GM18498 (cell line): ENCODE data around the gene NMT1.

ENCODE experiments used
- ATAC-seq: cut with Tn5 transposase; IDR thresholded peaks from one replicate; pipeline ENCODE4 v1.9.1; 2021; ENCODE audit warnings: mild to moderate bottlenecking, moderate library complexity; ENCODE audit not compliant: unreplicated experiment

NMT1 gene

DNA sequence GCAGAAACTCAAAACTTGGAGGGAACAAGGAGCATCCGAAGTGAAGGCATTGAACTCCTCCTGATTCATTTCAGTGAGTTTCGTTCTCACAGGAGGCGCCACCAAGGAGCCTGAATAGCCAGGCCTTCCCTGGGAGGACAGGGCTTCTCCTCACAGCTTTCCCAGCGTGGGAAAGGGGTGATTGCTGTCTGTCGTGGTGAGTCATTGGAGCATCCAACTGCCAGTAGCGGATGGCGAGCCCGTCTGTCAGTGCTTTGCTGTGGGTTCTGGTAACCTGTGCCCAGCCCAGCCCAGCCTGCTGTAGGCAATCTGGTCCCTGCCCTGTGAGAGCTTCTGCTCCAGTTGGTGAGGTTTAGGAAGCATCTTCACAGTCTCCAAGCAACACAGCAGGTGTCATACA lies 42.9 kb downstream of the NMT1 start:
- ATAC-seq = no peak

DNA sequence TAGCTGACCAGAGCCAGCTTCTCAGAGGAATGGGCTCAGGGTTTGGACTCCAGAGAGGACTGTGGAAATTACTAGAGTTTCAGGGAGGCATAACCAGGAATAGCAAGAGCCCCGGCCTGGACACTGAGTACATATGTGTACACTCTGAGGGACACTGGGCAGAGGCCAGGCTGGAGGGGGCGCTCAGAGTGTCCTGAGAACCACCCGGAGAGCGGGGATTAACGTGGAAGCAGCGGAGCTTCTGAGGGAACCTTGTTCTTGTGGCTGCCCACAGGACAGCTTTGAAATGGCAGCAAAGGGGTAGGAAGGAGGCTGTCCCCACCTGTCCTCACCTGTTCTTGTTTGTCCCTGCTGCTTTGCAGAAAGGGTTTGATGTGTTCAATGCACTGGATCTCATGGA lies 43.4 kb downstream of the NMT1 start:
- no peak for ATAC-seq

DNA sequence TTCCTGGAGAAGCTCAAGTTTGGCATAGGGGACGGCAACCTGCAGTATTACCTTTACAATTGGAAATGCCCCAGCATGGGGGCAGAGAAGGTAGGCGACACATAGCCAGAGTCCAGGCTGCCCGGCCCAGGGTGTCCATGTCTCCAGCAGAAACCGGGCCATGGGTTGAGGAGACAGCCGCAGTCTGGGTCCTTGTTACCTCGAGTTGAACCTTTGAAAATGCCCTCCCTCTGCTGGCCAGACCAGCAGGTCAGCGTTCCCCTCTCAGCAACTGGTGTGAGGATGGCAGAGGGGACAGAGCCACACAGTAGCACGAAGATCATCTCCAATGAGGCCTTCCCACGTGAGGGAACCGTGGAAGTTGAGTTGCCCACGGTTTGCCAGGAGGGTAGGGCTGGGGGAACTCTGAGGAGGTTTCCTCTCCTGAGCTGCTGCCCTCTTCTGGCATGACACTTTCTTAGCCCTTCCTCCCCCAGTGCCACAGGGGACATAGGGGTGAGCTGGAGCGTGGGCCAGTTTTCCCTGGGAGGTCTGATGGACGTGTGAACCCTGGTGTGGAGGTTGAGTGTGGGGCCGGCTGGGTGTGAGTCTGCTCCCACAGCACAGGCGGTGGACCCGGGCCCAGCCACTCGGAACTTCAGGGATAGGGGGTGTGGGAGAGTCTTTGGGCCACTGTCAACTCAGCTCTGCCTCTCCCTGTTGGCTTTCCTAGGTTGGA lies 43.9 kb downstream of the NMT1 start:
- no peak for ATAC-seq

DNA sequence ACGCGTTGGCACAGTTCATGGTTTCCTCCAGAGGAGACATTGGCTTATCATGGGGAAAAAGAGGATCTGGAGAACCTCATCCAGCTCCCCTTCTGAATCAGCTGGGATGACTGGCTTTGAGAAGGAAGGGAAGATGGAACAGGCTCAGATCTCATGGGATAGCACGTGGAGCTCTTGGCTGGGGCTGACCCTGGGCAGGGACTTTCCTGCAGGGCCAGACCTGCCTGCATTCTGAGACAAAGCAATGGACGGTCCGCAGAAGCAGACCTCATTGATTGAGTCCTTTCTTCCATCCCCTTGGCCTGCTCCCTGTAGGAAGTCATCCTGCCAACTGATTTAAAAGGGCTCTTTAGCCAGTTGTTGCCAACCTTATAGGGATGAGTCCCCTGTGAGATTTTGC lies 45.0 kb downstream of the NMT1 start:
- ATAC-seq = no peak

DNA sequence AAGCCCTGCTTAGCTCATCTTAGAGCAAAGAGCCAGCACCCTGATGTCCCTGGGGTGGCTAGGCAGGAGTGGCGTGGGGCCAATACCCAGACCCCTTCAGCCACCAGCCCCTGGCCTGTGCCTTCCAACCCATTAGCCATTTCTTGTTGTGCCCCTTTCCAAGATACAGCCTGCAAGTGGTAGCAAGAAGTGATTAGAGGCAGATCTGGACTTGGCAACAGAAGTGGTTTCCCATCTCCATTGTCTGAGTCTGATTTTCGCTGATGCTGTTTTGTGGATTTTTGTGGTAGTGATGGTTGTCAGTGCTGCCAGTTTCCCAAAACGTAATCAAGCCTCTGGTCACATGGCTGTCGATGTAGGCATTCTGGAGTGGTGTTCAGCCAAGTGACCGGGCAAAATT lies 45.5 kb downstream of the NMT1 start:
- ATAC-seq = no peak

DNA sequence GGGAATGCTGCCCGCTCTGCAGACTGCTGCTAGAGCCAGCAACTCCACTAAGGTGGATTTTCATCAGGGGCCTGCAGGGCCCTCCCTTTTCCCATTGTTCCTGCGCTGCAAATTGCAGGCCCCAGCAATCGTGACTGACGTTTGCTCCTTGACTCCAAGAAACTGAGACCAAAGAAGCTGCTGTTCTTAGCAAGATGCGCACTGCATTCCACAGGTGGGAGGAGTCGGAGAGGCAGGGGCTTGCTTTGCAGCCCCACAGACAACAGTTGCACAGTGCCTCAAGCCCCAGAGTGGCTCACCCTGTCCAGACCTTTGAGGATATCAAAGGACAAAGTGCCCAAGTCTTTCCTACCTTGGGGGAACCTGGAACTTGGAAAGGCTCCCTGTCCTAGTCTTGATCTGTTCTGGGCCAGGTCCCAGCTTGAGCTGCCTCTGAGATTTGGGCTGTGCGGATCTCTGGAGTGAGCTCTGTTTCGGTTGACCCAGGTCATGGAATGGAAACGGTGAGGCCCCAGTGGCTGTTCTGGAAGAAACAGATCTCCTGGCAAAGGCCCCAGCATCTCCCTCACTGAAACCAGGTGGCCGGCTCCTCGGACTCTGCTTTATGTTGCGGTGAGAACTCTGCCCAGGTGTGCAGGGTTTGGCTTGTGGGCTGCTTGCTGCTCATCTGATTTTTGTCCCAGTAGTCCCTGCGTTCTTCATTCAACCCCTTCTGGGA lies 46.3 kb downstream of the NMT1 start:
- ATAC-seq = no peak

DNA sequence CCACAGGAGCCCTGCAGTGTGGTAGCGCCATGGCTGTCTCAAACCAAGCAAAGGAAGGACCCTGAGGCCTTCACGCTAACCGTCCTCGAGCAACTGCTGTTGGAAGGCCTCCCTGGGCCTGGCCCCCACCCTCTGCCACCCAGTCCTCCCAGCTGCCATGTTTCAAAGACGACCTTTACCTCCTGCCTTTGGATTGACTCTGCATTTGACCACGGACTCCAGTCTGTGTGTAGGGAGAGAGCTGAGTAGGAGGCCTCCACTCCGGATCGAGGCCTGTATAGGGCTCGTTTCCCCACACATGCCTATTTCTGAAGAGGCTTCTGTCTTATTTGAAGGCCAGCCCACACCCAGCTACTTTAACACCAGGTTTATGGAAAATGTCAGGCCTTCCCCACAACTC lies 46.9 kb downstream of the NMT1 start:
- no peak for ATAC-seq

DNA sequence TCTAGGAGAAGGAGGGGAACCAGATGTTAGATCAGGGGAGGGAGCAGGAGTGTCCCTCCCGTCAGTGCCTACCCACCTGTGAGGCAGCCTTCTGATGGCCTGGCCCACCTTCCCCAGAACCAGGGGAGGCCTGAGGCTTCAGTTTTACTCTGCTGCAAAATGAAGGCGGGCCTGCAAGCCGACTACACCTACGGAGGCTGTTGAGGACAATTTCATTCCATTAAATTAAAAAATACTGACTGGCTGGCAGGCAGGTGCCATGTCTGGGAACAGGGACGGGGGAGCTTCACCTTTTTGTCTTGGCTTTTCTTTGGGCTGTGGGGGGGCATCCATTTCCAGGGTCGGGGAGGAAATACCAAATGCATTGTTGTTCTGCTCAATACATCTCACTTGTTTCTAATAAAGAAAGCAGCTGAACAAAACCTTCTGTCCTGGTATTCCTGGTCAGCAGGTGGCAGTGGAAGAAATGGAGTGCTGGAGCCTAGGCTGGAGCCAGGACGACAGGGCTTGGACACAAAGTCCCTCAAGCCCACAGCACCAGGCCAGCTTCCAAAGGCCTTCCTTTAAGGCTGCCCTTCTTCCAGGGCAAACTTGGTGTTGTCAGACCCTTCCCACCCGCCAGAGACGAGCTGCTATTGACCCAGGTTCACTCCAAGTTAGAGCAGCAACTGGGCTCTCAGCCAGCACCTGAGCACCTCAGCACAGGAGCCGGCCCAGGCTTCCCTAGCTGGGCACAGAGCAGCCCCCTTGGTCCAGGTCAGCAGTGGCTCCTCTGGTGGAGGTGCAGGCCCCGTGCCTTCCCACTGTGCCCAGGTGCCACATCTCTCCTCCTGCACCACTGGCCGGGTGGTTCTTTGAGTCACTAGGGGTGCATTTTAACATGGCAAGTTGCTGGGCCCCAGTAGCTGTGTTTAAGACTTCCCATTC lies 47.7 kb downstream of the NMT1 start:
- ATAC-seq = no peak

DNA sequence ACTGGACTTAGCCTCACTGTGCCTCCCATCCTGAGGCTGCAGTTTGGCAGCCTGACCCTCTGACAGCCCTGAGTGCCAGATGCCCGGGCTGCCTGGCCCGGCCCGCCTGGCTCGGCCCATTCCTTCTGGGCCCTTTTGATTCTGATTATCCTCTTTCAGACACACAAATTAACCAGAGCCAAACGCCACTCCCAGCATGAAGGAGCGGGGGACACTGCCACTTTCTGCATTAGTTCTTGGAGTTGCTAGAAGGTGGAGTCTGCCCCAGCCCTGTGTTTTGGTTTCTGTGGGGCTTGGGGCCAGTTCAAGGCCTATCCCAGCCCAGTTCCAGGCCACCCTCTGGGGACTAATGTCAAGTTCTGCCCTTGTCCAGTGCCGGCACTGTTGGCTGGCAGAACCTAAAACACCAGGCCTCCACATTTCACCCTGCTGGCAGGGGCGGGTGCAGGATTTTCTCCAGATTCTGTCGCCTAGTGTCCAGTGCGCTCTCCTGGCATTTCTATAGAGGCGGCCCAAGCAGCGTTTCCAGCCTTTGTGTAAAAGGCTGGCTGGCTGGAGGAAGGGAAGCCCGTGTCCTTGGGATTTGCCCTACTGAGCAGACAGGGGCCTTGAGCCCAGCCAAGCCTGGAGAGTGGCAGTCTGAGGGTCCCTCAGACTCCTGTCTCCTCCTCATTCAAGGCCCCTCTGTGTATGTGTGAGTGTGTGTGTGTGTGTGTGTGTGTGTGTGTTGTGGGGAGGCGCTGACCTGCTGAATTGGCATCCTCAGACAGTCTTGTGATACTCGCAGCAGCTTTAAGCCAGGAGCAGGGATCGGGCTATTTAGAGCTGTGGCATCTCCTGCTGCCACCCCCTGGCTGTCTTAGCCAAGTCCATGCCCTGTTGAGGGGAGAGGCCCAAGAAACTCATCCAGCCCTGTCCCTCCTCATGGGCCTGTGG lies 49.8 kb downstream of the NMT1 start:
- no peak for ATAC-seq

DNA sequence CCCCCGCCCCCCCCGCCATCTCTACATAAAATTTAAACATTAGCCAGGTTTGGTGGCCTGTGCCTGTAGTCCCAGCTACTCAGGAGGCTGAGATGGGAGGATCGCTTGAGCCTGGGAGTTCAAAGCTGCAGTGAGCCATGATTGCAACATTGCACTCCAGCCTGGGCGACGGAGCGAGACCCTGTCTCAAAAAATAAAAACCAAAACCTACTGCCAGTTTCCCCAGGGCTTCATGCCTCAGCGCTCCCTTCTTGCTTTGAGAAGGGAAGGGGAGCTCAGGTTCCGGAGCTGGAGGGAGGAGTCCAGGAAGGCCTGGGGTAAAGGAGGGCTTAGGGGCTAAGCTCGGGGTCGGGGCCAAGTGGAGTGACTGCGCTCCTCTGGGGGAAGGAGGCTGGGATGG lies 50.7 kb downstream of the NMT1 start:
- no peak for ATAC-seq

DNA sequence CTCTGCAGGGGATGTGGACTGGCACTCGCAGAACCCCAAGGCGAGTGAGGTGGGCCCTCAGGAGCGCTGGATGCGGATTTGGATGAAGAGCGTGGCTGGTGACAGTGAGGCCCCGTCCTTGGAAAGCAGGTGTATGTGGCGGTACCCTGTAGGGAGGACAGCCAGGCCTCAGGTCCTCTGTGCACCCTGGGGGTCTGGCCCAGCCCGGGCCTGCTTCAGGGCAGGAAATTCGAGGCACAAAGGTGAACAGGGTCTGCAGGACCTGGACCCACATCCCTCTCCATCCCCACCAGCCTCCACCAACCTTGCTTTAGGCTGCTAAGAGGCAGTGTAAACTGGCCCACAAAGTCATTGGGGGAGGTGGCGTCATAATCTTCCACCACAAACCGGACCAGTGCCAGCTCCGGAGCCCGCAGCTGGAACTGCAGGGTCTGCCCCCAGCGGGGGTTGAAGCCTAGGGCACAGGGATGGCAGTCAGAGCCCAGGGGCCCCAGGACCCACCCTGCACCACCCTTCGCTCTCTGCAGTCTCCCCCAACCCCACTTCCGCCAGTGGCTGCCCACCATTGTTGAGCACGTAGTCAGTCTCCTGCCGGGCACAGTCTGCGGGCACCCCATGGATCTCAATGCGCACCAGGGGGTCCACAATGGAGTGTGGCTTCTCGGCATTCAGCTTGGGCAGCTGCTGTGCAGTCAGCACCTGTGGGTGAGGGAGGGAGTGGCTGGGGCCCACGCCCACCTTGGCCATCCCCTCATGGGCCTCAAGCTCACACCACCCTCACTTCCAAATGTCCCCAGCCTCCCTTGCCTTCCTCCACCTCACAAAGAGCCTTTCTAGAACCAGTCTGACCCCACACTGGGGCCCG lies 51.7 kb downstream of the NMT1 start:
- ATAC-seq = no peak

DNA sequence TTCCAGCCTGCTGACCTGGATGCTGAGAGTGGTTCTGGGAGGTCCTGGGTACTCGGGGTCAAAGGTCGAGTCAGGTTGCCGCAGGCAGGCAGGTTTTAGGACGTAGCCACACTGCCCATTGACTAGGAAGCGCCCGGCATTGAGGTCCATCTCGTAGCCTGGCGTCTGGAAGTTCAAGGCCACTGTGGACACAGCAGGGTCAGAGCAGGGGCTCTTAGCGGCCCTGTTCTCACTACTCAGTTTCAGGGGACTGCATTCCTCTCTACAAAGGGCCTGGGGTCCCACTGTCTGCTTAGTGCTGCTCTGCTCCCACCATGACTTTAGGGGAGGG lies 52.3 kb downstream of the NMT1 start:
- no peak for ATAC-seq

DNA sequence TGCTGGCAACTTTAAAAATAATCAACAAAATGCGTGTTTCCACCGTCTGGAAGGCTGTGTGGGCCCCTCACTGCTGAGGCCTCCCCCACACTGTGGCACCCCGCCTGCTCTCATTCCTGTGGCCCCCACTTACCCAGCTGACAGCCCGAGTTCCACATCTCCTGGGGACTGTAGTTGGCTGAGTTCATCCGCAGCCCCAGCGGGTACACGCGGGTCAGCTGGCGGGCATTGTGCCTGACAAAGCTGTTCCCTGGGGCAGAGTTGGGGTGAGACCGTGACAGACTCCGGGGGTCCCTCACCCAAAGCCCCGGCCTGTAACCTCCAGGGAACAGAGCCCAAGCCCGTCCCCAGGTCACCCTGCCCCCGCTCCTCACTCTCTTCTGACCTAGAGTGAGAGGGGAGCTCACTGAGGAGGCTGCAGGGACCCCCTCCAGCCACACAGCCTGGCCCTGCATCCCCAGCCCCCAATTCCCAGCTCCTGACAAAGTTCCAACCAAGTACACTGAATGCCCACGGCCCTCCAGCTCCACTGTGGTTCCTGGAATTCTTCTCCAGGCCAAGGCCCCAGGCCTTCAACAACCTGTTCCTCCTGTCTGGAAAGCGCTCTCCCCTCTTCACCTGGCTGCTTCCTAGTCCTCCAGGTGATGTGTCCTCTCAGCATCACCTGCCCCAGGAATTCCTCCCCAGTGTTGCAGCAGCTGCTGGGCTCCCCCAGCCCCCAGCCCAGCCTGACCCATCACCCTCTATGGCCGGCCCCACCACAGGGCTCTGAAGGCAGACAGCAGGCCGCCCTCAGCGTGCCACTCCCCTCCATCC lies 53.2 kb downstream of the NMT1 start:
- no peak for ATAC-seq

DNA sequence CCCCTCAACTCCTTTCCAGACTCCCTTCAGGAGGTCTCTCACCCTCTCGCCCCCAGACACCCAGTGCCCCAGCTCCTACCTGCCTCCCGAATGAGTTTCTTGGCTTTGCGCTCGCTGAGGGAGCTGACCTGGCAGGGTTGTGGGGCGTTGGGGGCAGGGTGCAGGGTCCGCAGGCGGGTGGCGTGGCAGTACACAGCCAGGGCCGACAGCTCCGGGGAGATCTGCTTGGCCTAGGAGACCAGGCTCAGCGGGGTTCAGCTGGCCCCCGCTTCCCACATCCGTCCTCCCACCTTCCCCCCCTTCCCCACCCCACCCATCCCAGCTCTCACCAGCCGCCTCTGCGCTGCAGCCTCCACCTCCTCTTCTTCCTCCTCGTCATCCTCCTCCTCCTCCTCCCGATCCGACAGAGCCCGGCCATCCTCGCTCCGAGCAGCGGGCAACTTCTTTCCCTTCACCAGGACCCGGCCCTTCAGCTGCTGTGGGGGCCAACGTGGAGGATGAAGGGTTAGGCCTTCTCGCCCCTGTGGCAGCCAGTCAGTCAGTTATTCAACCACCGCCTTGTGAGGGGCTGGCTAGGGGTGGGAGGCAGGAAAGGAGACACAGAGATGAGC lies 54.0 kb downstream of the NMT1 start:
- ATAC-seq = no peak

DNA sequence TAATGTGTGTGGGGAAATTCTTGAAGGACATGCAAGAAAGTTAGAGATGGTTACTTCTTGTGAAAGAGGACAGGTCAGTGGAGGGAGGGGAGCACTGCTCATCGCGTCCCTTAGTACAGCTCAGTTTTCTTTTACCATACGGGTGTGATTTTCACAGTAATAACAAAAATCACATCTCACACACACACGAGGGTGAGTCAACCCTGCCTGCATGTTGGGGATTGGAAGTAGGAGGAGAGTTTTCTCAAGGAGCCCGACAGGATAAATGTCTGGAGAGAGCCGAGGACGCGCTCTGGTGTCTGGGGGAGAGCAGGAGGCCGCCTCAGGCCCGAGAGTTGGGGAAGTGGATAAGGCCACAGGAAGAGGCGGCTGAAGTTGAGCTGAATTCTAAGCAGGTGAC lies 54.8 kb downstream of the NMT1 start:
- no peak for ATAC-seq

DNA sequence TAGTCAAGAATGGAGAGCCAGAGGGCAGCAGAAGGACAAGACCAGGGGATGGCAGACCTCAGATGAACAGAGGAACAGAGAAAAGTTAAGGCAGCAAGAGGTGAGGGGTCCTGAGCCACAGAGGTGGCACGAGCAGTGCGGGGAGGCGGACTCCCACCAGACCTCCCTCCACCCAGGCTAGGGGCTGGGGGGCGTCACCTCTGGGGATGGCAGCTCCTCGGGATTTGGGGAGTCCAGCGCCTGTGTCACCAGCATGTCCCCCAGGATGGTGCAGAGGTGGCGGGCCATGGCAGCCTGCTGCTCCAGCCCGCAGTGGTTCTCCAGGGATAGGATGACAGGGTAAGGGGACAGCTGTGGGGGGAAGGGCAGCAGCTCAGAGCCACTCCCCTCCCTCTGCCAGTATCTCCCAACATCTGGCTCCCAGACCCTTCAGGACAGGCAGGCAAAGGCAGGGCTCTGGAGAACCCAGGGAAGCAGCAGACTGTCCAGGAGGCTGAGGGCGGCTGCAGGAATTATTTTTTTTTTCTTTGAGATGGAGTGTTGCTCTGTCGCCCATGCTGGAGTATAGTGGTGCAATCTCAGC lies 55.4 kb downstream of the NMT1 start:
- no peak for ATAC-seq

DNA sequence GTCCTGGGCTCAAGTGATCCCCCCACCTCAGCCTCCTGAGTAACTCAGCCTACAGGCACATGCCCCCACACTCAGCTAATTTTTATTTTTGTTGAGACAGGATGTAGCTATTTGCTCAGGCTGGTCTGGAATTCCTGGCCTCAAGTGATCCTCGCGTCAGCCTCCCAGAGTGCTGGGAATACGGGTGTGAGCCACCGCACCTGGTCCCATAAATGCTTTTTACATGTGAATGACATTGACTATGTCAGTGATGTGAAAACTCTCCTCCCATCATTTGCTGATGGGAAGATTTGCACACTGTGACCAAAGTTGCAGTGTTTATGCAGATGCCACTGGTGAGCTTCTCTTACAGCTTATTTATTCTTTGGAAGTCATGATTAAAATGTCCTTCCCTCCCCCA lies 56.2 kb downstream of the NMT1 start:
- ATAC-seq = no peak
